ENCODE data around the gene SLC6A16.
"Not testable (repeated sequence)": the region's sequence is repeated elsewhere in the genome, so short reads cannot be mapped to it uniquely, and the experiment has no call there.

The SLC6A16 gene

GRCh38 chr19:49328741-49329140, 3.8 kb upstream of the SLC6A16 start:
- DNase-seq = no peak

- no peak for DNase-seq
Measured at GRCh38 chr19:49327878-49328544, 3.0 kb upstream of the SLC6A16 start.

DNA sequence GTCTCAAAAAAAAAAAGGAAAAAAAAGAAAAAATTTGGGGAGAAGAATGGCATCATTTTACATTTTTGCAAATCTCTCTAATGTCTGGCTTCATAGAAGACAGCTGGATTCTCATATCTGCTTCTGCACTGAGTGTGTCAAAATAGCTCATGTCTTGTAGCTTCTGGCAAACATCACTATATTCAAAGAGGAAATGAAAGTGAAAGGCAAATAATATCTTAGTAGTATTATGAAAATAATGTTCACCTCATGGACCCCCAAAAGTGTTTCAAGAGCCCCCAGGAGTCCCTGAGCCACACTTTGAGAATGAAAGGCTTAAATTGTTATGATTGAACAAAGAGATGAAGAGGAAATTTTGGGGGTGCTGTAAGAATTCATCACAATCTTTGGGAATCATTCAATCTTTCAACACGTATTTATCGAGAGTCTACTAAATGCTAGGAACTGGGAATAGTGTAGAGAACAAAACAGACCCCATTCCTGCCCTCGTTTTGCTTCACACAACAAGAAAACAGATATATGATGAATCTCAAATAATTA, 1.2 kb upstream of the SLC6A16 start:
- DNase-seq = no peak

- not testable (repeated sequence) for DNase-seq
Measured at GRCh38 chr19:49325756-49326155, 765 bp upstream of the SLC6A16 start.

GRCh38 chr19:49318296-49318695, 6.7 kb downstream of the SLC6A16 start:
- no peak for DNase-seq

GRCh38 chr19:49316284-49316683, 8.7 kb downstream of the SLC6A16 start:
- DNase-seq = no peak

DNA sequence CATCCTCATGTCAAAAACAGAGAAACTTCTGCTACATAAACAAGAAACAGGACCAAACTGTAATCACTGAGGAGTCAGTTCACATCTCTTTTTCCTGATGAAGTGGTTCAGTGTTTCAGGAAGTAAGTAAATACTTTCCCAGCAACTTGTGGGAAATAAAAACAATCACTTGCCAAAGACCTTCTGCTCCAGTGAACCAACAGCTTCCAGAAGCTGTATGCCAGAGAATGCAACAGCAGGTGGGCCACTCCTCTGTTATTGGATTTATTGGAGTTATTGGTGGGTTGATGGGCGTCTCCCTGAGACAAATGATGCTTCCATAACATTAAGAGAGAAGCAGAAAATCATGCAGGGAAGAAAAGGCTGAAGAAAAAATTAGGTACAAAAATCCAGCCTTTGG, 9.9 kb downstream of the SLC6A16 start:
- DNase-seq = no peak

- DNase-seq = no peak
Measured at GRCh38 chr19:49309087-49309486, 15.9 kb downstream of the SLC6A16 start.

- not testable (repeated sequence) for DNase-seq
Measured at GRCh38 chr19:49306734-49307133, 18.3 kb downstream of the SLC6A16 start.

GRCh38 chr19:49301866-49302252, 23.1 kb downstream of the SLC6A16 start:
- DNase-seq = no peak

DNA sequence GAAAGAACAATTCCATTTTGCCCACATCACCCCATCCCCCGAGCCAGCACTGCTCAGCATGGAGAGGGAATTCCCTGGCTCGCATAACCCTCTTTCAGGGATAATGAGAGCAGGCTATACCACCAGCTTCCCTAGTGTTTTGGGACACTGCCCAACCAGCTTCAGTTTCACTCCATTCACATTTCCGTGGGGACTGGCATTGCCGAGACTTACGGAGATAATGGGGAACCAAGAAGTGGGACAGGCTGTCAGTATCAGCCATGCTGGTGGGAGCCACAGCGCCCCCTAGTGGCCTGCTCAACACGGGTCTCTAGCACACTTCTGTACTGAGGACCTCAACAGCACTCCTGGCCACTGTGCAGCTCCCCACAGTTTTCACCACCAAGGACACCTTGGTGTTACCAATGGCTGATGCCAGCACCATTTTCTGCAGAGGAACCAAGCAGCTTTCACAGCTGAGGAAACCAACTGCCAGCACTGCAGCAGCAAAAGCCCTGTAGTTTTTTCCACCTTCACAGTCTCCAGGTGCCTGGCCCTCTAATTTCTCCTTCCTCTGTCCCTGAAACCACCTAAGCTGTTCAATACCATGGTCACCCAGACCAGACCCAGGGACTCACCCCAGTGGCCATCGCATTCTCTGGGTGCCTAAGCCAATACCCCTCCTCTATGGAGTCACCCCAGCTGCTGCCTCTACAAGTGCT, 23.7 kb downstream of the SLC6A16 start:
- DNase-seq = peak; percentile 31

- DNase-seq = not testable (repeated sequence)
Measured at GRCh38 chr19:49298653-49299052, 26.3 kb downstream of the SLC6A16 start.

GRCh38 chr19:49297403-49297802, 27.6 kb downstream of the SLC6A16 start:
- no peak for DNase-seq

GRCh38 chr19:49295208-49295880, 29.6 kb downstream of the SLC6A16 start:
- no peak for DNase-seq

DNA sequence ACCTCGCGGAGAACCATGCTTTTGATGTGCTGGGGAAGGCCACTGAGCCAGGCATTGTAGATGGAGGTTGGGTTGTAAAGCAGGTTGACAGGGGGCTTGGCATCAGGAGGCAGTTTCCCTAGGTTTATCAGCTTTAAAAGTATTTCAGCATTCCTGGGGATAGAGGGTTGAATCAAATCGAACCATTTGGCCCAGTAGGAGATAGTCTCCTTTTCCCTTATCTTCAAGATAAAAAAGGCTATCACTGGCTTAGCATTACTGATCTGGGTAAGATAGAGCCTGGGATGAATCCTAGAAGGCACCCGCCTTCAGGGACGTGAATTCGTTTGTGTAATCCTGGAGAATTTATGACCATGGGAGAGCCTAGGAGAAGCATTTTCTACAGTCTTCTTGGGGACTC, 30.6 kb downstream of the SLC6A16 start:
- DNase-seq = no peak

- DNase-seq = no peak
Measured at GRCh38 chr19:49290517-49290916, 34.5 kb downstream of the SLC6A16 start.

DNA sequence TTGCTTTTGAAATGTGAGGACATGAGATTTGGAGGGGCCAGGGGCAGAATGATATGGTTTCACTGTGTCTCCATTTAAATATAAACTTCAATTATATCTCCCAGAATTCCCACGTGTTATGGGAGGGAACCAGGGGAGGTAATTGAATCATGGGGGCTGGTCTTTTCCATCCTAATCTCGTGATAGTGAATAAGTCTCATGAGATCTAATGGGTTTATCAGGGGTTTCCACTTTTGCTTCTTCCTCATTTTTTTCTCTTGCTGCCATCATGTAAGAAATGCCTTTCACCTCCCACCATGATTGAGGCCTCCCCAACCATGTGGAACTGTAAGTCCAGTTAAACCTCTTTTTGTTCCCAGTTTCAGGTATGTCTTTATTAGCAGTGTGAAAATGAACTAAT, 35.7 kb downstream of the SLC6A16 start:
- not testable (repeated sequence) for DNase-seq

GRCh38 chr19:49288205-49288604, 36.8 kb downstream of the SLC6A16 start:
- not testable (repeated sequence) for DNase-seq

GRCh38 chr19:49287141-49287770, 37.7 kb downstream of the SLC6A16 start:
- no peak for DNase-seq

- no peak for DNase-seq
Measured at GRCh38 chr19:49282184-49282583, 42.8 kb downstream of the SLC6A16 start.

- DNase-seq = no peak
Measured at GRCh38 chr19:49272204-49272603, 52.8 kb downstream of the SLC6A16 start.

DNA sequence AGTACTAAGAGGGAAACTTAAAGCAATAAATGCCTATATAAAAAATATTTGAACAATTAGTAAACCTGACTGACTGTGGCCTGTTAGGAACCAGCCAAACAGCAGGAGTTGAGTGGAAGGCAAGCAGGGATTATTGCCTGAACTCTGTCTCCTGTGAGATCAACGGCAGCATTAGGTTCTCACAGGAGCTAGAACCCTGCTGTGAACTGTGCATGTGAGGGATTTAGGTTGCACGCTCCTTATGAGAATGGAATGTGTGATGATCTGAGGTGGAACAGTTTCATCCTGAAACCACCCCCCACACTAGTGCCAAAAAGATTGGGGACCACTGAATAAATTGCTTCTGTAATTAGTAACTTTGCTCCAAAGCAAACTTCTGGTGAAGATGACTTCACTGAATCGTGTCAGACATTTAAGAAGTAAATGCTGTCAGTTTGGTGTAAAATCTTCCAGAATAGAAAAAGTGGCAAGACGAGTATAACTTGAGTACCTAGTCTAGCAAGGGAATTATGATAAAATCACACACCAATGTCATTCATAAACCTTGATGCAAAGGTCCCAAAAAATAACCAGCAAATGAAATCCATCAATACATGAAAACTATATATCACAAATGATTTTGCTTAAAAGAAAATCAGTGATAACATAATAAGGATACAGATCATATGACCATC, 53.8 kb downstream of the SLC6A16 start:
- DNase-seq = no peak

GRCh38 chr19:49266409-49266808, 58.6 kb downstream of the SLC6A16 start:
- not testable (repeated sequence) for DNase-seq
